Panc1 (cell line): Measurements from ENCODE around the gene MAL.

Source experiments
- POLR2AphosphoS5 ChIP-seq: IDR thresholded peaks from 2 replicates; pipeline ENCODE4 v1.6.1; 2012; ENCODE audit warnings: mild to moderate bottlenecking, low read depth, low read length, moderate library complexity
- SIN3A ChIP-seq: IDR thresholded peaks from 2 replicates; pipeline ENCODE4 v1.6.1; 2012; ENCODE audit warnings: low read depth, mild to moderate bottlenecking, low read length, moderate library complexity, borderline replicate concordance; ENCODE audit not compliant: insufficient read depth
- TF ChIP-seq, protein P1 (sequence below): fragments of 450-650 bp; IDR thresholded peaks from 2 replicates; pipeline ENCODE4 v1.5.1; 2017; ENCODE audit warnings: mild to moderate bottlenecking
- TF ChIP-seq, protein P2 (sequence below), 2 experiments: IDR thresholded peaks; 2 replicates each; pipeline ENCODE4 v1.6.1; 2011 to 2012; ENCODE audit warnings: low read depth in 2 of 2, control low read depth in 1 of 2, low read length in 1 of 2, mild to moderate bottlenecking in 1 of 2, moderate library complexity in 1 of 2; ENCODE audit not compliant: insufficient read depth in 1 of 2

DNA sequence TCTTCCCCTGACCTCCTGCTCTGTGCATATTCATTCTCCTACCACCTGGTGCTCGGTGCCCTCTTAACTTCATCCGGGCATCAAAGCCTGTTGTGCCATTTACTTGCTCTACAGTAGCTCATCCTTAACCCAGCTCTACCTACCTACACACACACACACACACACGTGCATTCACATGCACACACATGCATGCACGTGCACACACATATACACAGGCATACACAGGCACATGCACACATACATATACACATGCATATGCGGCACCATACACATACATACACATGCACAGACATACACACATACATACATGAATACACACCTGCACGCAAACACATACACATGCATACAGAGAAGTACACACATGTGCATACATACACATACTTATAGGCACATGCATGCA, 14.5 kb downstream of the MAL start:
- TF ChIP-seq, protein P1, sequence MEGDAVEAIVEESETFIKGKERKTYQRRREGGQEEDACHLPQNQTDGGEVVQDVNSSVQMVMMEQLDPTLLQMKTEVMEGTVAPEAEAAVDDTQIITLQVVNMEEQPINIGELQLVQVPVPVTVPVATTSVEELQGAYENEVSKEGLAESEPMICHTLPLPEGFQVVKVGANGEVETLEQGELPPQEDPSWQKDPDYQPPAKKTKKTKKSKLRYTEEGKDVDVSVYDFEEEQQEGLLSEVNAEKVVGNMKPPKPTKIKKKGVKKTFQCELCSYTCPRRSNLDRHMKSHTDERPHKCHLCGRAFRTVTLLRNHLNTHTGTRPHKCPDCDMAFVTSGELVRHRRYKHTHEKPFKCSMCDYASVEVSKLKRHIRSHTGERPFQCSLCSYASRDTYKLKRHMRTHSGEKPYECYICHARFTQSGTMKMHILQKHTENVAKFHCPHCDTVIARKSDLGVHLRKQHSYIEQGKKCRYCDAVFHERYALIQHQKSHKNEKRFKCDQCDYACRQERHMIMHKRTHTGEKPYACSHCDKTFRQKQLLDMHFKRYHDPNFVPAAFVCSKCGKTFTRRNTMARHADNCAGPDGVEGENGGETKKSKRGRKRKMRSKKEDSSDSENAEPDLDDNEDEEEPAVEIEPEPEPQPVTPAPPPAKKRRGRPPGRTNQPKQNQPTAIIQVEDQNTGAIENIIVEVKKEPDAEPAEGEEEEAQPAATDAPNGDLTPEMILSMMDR: no peak
- TF ChIP-seq SIN3A (no peak), POLR2AphosphoS5 (no peak)
- TF ChIP-seq, protein P2, sequence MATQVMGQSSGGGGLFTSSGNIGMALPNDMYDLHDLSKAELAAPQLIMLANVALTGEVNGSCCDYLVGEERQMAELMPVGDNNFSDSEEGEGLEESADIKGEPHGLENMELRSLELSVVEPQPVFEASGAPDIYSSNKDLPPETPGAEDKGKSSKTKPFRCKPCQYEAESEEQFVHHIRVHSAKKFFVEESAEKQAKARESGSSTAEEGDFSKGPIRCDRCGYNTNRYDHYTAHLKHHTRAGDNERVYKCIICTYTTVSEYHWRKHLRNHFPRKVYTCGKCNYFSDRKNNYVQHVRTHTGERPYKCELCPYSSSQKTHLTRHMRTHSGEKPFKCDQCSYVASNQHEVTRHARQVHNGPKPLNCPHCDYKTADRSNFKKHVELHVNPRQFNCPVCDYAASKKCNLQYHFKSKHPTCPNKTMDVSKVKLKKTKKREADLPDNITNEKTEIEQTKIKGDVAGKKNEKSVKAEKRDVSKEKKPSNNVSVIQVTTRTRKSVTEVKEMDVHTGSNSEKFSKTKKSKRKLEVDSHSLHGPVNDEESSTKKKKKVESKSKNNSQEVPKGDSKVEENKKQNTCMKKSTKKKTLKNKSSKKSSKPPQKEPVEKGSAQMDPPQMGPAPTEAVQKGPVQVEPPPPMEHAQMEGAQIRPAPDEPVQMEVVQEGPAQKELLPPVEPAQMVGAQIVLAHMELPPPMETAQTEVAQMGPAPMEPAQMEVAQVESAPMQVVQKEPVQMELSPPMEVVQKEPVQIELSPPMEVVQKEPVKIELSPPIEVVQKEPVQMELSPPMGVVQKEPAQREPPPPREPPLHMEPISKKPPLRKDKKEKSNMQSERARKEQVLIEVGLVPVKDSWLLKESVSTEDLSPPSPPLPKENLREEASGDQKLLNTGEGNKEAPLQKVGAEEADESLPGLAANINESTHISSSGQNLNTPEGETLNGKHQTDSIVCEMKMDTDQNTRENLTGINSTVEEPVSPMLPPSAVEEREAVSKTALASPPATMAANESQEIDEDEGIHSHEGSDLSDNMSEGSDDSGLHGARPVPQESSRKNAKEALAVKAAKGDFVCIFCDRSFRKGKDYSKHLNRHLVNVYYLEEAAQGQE (IDR thresholded peaks at IDR 0.05; ENCODE audit: insufficient read depth in 1 of 2, low read depth in 2 of 2, low read length in 1 of 2): no peak
